Inferior parietal cortex (tissue), 1 donor: ENCODE data around the gene SMYD2.
"Not testable (repeated sequence)": the region's sequence is repeated elsewhere in the genome, so short reads cannot be mapped to it uniquely, and the experiment has no call there.

Experiments used
- DNase-seq: peaks from one replicate; pipeline ENCODE4 v3.0.0-alpha.2; 2016; ENCODE audit errors: extremely low spot score

Gene SMYD2

GRCh38 chr1:214271174-214271858 lies 9.6 kb upstream of the SMYD2 start:
- DNase-seq: no peak

- DNase-seq: no peak
Measured at GRCh38 chr1:214271995-214272731, 8.8 kb upstream of the SMYD2 start.

GRCh38 chr1:214272964-214273533 lies 7.9 kb upstream of the SMYD2 start:
- no peak for DNase-seq

GRCh38 chr1:214275700-214276099 lies 5.3 kb upstream of the SMYD2 start:
- DNase-seq: not testable (repeated sequence)

GRCh38 chr1:214276786-214277185 lies 4.2 kb upstream of the SMYD2 start:
- DNase-seq: no peak

GRCh38 chr1:214277704-214278635 lies 3.0 kb upstream of the SMYD2 start:
- DNase-seq: no peak

GRCh38 chr1:214280386-214281020 lies 456 bp upstream of the SMYD2 start:
- DNase-seq: peak; percentile 32

- DNase-seq: peak; percentile 37
Measured at GRCh38 chr1:214281720-214282629, 1.0 kb downstream of the SMYD2 start.

GRCh38 chr1:214282630-214283242 lies 1.8 kb downstream of the SMYD2 start:
- DNase-seq: no peak

GRCh38 chr1:214285610-214286440 lies 4.9 kb downstream of the SMYD2 start:
- DNase-seq: no peak

GRCh38 chr1:214287884-214288283 lies 6.9 kb downstream of the SMYD2 start:
- no peak for DNase-seq

GRCh38 chr1:214289574-214290272 lies 8.8 kb downstream of the SMYD2 start:
- DNase-seq: no peak

GRCh38 chr1:214290424-214291037 lies 9.6 kb downstream of the SMYD2 start:
- no peak for DNase-seq

GRCh38 chr1:214292322-214292721 lies 11.4 kb downstream of the SMYD2 start:
- no peak for DNase-seq

GRCh38 chr1:214295934-214296333 lies 15.0 kb downstream of the SMYD2 start:
- DNase-seq: no peak

GRCh38 chr1:214296860-214297745 lies 16.1 kb downstream of the SMYD2 start:
- DNase-seq: no peak
